Vagina (tissue), 2 donors: ENCODE data around the gene PKD1. TPM values are rescaled to one million over a fixed set of nuclear protein-coding genes. Genes with fewer than 3 reads are reported as not detected.

Source experiments
- DNase-seq, 2 donors: peaks; one replicate each; pipeline ENCODE4 v3.0.0-alpha.2; 2017; ENCODE audit errors: extremely low spot score in 2 of 2
- H3K27ac ChIP-seq: fragments of 200-600 bp; sonication (generic); one replicate; pipeline ENCODE4 v1.5.1; 2019
- H3K27me3 ChIP-seq: fragments of 200-600 bp; sonication (generic); one replicate; pipeline ENCODE4 v1.5.1; 2019
- H3K36me3 ChIP-seq, 2 donors: fragments of 200-600 bp; sonication (generic); one replicate each; pipeline ENCODE4 v1.5.1; 2017 to 2019
- H3K4me1 ChIP-seq: fragments of 200-600 bp; sonication (generic); one replicate; pipeline ENCODE4 v1.5.1; 2019
- H3K4me3 ChIP-seq, 2 donors: fragments of 200-600 bp; sonication (generic); 1 replicate in 1 of 2; 2 replicates in 1 of 2; pipeline ENCODE4 v1.5.1; 2016 to 2019
- H3K9me3 ChIP-seq: fragments of 200-600 bp; sonication (generic); one replicate; pipeline ENCODE4 v1.5.1; 2019
- CTCF ChIP-seq, 3 experiments: fragments of 450-650 bp in 2 of 3; fragments of 200-600 bp in 1 of 3; sonication (generic) in 1 of 3; IDR thresholded peaks; one replicate each; pipeline ENCODE4 v1.5.1; 2017 to 2019; ENCODE audit warnings: antibody characterized with exemption in 3 of 3, mild to moderate bottlenecking in 2 of 3, moderate library complexity in 2 of 3
- POLR2A ChIP-seq, 2 donors: fragments of 450-650 bp; IDR thresholded peaks; one replicate each; pipeline ENCODE4 v1.6.1; 2017; ENCODE audit warnings: antibody characterized with exemption in 2 of 2, mild to moderate bottlenecking in 2 of 2, moderate library complexity in 2 of 2
- POLR2AphosphoS5 ChIP-seq, 2 donors: sonication (generic); formaldehyde crosslinking; IDR thresholded peaks; one replicate each; pipeline ENCODE4 v1.9.0; 2017; ENCODE audit warnings: antibody characterized with exemption in 2 of 2, mild to moderate bottlenecking in 2 of 2, low read depth in 1 of 2; ENCODE audit not compliant: insufficient read depth in 1 of 2
- intact Hi-C: fragments of 100-400 bp; cut with DNase I; formaldehyde crosslinking; loops from one replicate; pipeline ENCODE4 v1.15.1; 2023
- total RNA-seq: library from RNA; depleted of rRNA; stranded (reverse); fragments of >200 nt; gene quantifications from one replicate; pipeline ENCODE4 v1.2.3, GENCODE V29; 2016

PKD1 gene
- total RNA-seq, 1 donor from 2014 or later: 153 TPM

GRCh38 chr16:2076072-2076865 lies 59.4 kb downstream of the PKD1 start:
- no peak overlapping the region for H3K4me3 ChIP-seq
- no peak overlapping the region for H3K27ac ChIP-seq
- H3K9me3 ChIP-seq: no peaks in the 10 kb centered on the region
- DNase-seq: no peak
- no peaks in the 10 kb centered on the region for H3K27me3 ChIP-seq
- intact Hi-C loops: no loop called here
- H3K4me1 ChIP-seq: no peaks in the 10 kb centered on the region
- TF ChIP-seq CTCF (IDR thresholded peaks at IDR 0.05) (no peak), POLR2A (IDR thresholded peaks at IDR 0.05) (no peak), POLR2AphosphoS5 (IDR thresholded peaks at IDR 0.05; ENCODE audit: insufficient read depth in 1 of 2, low read depth in 1 of 2) (no peak)
- H3K36me3 ChIP-seq: peaks cover 0 to 79% of the 10 kb centered on the region in 2 donors

- Histone ChIP-seq H3K36me3 (peaks cover 0 to 75% of the 10 kb centered on the region in 2 donors), H3K27ac (no peak overlapping the region), H3K4me3 (no peak overlapping the region), H3K4me1 (no peaks in the 10 kb centered on the region), H3K27me3 (no peaks in the 10 kb centered on the region), H3K9me3 (no peaks in the 10 kb centered on the region)
- no peak for DNase-seq
- intact Hi-C loops: no loop called here
- TF ChIP-seq CTCF (IDR thresholded peaks at IDR 0.05) (no peak), POLR2AphosphoS5 (IDR thresholded peaks at IDR 0.05; ENCODE audit: insufficient read depth in 1 of 2, low read depth in 1 of 2) (no peak), POLR2A (IDR thresholded peaks at IDR 0.05) (no peak)
Observed at GRCh38 chr16:2075631-2076030, 60.1 kb downstream of the PKD1 start.

- no peak overlapping the region for H3K4me3 ChIP-seq
- no peak for DNase-seq
- H3K36me3 ChIP-seq: peaks cover 0 to 67% of the 10 kb centered on the region in 2 donors
- TF ChIP-seq CTCF (IDR thresholded peaks at IDR 0.05) (no peak), POLR2A (IDR thresholded peaks at IDR 0.05) (no peak), POLR2AphosphoS5 (IDR thresholded peaks at IDR 0.05; ENCODE audit: insufficient read depth in 1 of 2, low read depth in 1 of 2) (no peak)
- H3K27me3 ChIP-seq: no peaks in the 10 kb centered on the region
- intact Hi-C loops: no loop called here
- no peaks in the 10 kb centered on the region for H3K4me1 ChIP-seq
- no peak overlapping the region for H3K27ac ChIP-seq
- no peaks in the 10 kb centered on the region for H3K9me3 ChIP-seq
Observed at GRCh38 chr16:2074071-2074470, 61.6 kb downstream of the PKD1 start.

GRCh38 chr16:2072926-2073325 lies 62.8 kb downstream of the PKD1 start:
- H3K36me3 ChIP-seq: peaks cover 0 to 71% of the 10 kb centered on the region in 2 donors
- no peaks in the 10 kb centered on the region for H3K4me1 ChIP-seq

More at GRCh38 chr16:2072926-2073325, 62.8 kb downstream of the PKD1 start:
- intact Hi-C loops: no loop called here
- TF ChIP-seq POLR2A (IDR thresholded peaks at IDR 0.05) (no peak), POLR2AphosphoS5 (IDR thresholded peaks at IDR 0.05; ENCODE audit: insufficient read depth in 1 of 2, low read depth in 1 of 2) (no peak), CTCF (IDR thresholded peaks at IDR 0.05) (no peak)
- Histone ChIP-seq H3K4me3 (no peak overlapping the region), H3K27me3 (no peaks in the 10 kb centered on the region), H3K9me3 (no peaks in the 10 kb centered on the region), H3K27ac (no peak overlapping the region)
- no peak for DNase-seq
